ENCODE results near the gene OSBPL10. TPM values are rescaled to one million over a fixed set of nuclear protein-coding genes. Genes with fewer than 3 reads are reported as not detected.

Gene OSBPL10
- total RNA-seq, 2 donors from 2014 or later: 23.8 to 33.6 TPM

GRCh38 chr3:31704156-31704555 lies 276.9 kb downstream of the OSBPL10 start:
- no peak overlapping the region for H3K4me3 ChIP-seq (ENCODE audit: low read length)
- 95 to 100% methylated on average over 2 to 3 of the region's 3 CpGs for WGBS, 2 experiments (ENCODE audit: insufficient coverage in 1 of 2, insufficient read length in 1 of 2)
- no peaks in the 10 kb centered on the region for H3K27me3 ChIP-seq (ENCODE audit: control insufficient read depth, insufficient read depth, low read length, poor library complexity, severe bottlenecking)
- H3K27ac ChIP-seq (ENCODE audit: low read depth, low read length): no peak overlapping the region
- Mint-ChIP-seq H3K9me3 (no peaks in the 10 kb centered on the region), H3K4me1 (peaks cover 9% of the 10 kb centered on the region), H3K4me3 (no peak overlapping the region), H3K36me3 (ENCODE audit: low read depth) (peaks cover 2% of the 10 kb centered on the region), H3K27ac (no peak overlapping the region), H3K27me3 (ENCODE audit: insufficient read depth) (no peaks in the 10 kb centered on the region)
- H3K9ac ChIP-seq (ENCODE audit: extremely low read depth, low read length, poor library complexity, severe bottlenecking): no peak overlapping the region
- DNase-seq: no peak
- H3K36me3 ChIP-seq (ENCODE audit: control insufficient read depth, insufficient read depth, low read length): no peaks in the 10 kb centered on the region
- peaks cover 4% of the 10 kb centered on the region for H3K4me1 ChIP-seq (ENCODE audit: control insufficient read depth, insufficient read depth, low read length)
- TF ChIP-seq CTCF (conservative IDR thresholded peaks at IDR 0.05): no peak
- H3K9me3 ChIP-seq (ENCODE audit: control insufficient read depth, low read length): no peaks in the 10 kb centered on the region

- TF ChIP-seq CTCF (conservative IDR thresholded peaks at IDR 0.05): no peak
- Mint-ChIP-seq H3K27ac (no peak overlapping the region), H3K27me3 (ENCODE audit: insufficient read depth) (no peaks in the 10 kb centered on the region), H3K9me3 (peaks cover 3% of the 10 kb centered on the region), H3K36me3 (ENCODE audit: low read depth) (peaks cover 8% of the 10 kb centered on the region), H3K4me1 (peaks cover 9% of the 10 kb centered on the region), H3K4me3 (no peak overlapping the region)
- H3K4me1 ChIP-seq (ENCODE audit: control insufficient read depth, insufficient read depth, low read length): peaks cover 4% of the 10 kb centered on the region
- no peaks in the 10 kb centered on the region for H3K36me3 ChIP-seq (ENCODE audit: control insufficient read depth, insufficient read depth, low read length)
- no peak overlapping the region for H3K27ac ChIP-seq (ENCODE audit: low read depth, low read length)
- no peak for DNase-seq
- 83 to 100% methylated on average over 1 to 9 of the region's 9 CpGs for WGBS, 2 experiments (ENCODE audit: insufficient coverage in 1 of 2, insufficient read length in 1 of 2)
- H3K4me3 ChIP-seq (ENCODE audit: low read length): no peak overlapping the region
- H3K9me3 ChIP-seq (ENCODE audit: control insufficient read depth, low read length): no peaks in the 10 kb centered on the region
- H3K27me3 ChIP-seq (ENCODE audit: control insufficient read depth, insufficient read depth, low read length, poor library complexity, severe bottlenecking): no peaks in the 10 kb centered on the region
- H3K9ac ChIP-seq (ENCODE audit: extremely low read depth, low read length, poor library complexity, severe bottlenecking): no peak overlapping the region
These were observed 279.8 kb downstream of the OSBPL10 start for GRCh38 chr3:31701286-31701685.

GRCh38 chr3:31699309-31699953 lies 281.6 kb downstream of the OSBPL10 start:
- H3K27ac ChIP-seq (ENCODE audit: low read depth, low read length): no peak overlapping the region
- Mint-ChIP-seq H3K27ac (no peak overlapping the region), H3K36me3 (ENCODE audit: low read depth) (peaks cover 8% of the 10 kb centered on the region), H3K9me3 (peaks cover 3% of the 10 kb centered on the region), H3K4me3 (no peak overlapping the region), H3K27me3 (ENCODE audit: insufficient read depth) (no peaks in the 10 kb centered on the region), H3K4me1 (peaks cover 1% of the 10 kb centered on the region)
- no peaks in the 10 kb centered on the region for H3K36me3 ChIP-seq (ENCODE audit: control insufficient read depth, insufficient read depth, low read length)
- no peaks in the 10 kb centered on the region for H3K9me3 ChIP-seq (ENCODE audit: control insufficient read depth, low read length)
- no peaks in the 10 kb centered on the region for H3K27me3 ChIP-seq (ENCODE audit: control insufficient read depth, insufficient read depth, low read length, poor library complexity, severe bottlenecking)
- 93 to 95% methylated on average over 5 to 6 of the region's 6 CpGs for WGBS, 2 experiments (ENCODE audit: insufficient coverage in 1 of 2, insufficient read length in 1 of 2)
- no peak for TF ChIP-seq CTCF (conservative IDR thresholded peaks at IDR 0.05)
- no peak overlapping the region for H3K9ac ChIP-seq (ENCODE audit: extremely low read depth, low read length, poor library complexity, severe bottlenecking)
- DNase-seq: no peak
- H3K4me1 ChIP-seq (ENCODE audit: control insufficient read depth, insufficient read depth, low read length): peaks cover 4% of the 10 kb centered on the region
- no peak overlapping the region for H3K4me3 ChIP-seq (ENCODE audit: low read length)
